Right lobe of liver (tissue), 4 donors: ENCODE results near the gene FAM234B.

Experiments used
- CTCF ChIP-seq, 4 donors: fragments of 200-600 bp in 3 of 4; fragments of 450-650 bp in 1 of 4; IDR thresholded peaks; one replicate each; pipeline versions ENCODE4 v1.5.1 to v1.8.0; 2016 to 2022; ENCODE audit warnings: antibody characterized with exemption in 4 of 4, mild to moderate bottlenecking in 2 of 4
- POLR2A ChIP-seq: fragments of 450-650 bp; IDR thresholded peaks from one replicate; pipeline ENCODE4 v1.6.1; 2017; ENCODE audit warnings: antibody characterized with exemption, mild to moderate bottlenecking
- donor health status: DM: no; HTN: no; CAD: no.
- donor health status: DM: no; HTN: no; CAD: no.
- donor health status: DM: no; HTN: yes; CAD: no.

GRCh38 chr12:12997156-12997555 lies 47.0 kb upstream of the FAM234B start:
- TF ChIP-seq CTCF (IDR thresholded peaks at IDR 0.05) (no peak), POLR2A (no peak)
